ENCODE measurements around the gene DENND2C. TPM values are rescaled to one million over a fixed set of nuclear protein-coding genes. Genes with fewer than 3 reads are reported as not detected.
A peak's percentile ranks its signal among the peaks of the same experiment; 100 is the strongest.

Gene DENND2C
- total and polyA plus RNA-seq, 3 donors from 2014 or later, result 10.5 to 18.8 (median 15.0) TPM

GRCh38 chr1:114716304-114717170 lies 46.7 kb upstream of the DENND2C start, which contains the start of gene NRAS:
Gene NRAS, minus strand, starts transcription at chr1:114716771. Its CDS starts 611 bp downstream, at chr1:114716160.
- Histone ChIP-seq H3K9me3 (no peaks in the 10 kb centered on the region), H3K4me3 (peak within 1 kb of the TSS; percentile 85 to 91), H3K36me3 (ENCODE audit: low read depth, missing control alignments) (no peaks in the 10 kb centered on the region), H3K27ac (peak within 1 kb of the TSS; percentile 73 to 84), H3K4me1 (peaks cover 9% of the 10 kb centered on the region), H3K27me3 (no peaks in the 10 kb centered on the region)
- WGBS, 2 donors, result 0 to 1% methylated on average over 33 to 38 of the region's 38 CpGs
- TF ChIP-seq POLR2A (IDR thresholded peaks at IDR 0.05), result no peak
- TF ChIP-seq, protein P1, sequence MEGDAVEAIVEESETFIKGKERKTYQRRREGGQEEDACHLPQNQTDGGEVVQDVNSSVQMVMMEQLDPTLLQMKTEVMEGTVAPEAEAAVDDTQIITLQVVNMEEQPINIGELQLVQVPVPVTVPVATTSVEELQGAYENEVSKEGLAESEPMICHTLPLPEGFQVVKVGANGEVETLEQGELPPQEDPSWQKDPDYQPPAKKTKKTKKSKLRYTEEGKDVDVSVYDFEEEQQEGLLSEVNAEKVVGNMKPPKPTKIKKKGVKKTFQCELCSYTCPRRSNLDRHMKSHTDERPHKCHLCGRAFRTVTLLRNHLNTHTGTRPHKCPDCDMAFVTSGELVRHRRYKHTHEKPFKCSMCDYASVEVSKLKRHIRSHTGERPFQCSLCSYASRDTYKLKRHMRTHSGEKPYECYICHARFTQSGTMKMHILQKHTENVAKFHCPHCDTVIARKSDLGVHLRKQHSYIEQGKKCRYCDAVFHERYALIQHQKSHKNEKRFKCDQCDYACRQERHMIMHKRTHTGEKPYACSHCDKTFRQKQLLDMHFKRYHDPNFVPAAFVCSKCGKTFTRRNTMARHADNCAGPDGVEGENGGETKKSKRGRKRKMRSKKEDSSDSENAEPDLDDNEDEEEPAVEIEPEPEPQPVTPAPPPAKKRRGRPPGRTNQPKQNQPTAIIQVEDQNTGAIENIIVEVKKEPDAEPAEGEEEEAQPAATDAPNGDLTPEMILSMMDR (IDR thresholded peaks at IDR 0.05), result peak in 1 of 3 experiments; percentile 2
- peak; percentile 97 for DNase-seq
- intact Hi-C loops (cut with DNase I; ENCODE audit: low total_unique reads), result no loop called here

DNA sequence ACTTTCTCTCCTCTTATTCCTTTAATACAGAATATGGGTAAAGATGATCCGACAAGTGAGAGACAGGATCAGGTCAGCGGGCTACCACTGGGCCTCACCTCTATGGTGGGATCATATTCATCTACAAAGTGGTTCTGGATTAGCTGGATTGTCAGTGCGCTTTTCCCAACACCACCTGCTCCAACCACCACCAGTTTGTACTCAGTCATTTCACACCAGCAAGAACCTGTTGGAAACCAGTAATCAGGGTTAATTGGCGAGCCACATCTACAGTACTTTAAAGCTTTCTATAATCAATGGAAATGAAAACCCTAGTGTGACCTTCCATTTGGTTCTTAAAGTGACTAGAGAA lies 46.1 kb upstream of the DENND2C start:
- no peak for TF ChIP-seq POLR2A (IDR thresholded peaks at IDR 0.05)
- TF ChIP-seq, protein P1 (IDR thresholded peaks at IDR 0.05), result no peak
- Histone ChIP-seq H3K4me3 (peak overlapping the region; percentile 85 to 91), H3K27me3 (no peaks in the 10 kb centered on the region), H3K9me3 (no peaks in the 10 kb centered on the region), H3K27ac (peak overlapping the region in 1 of 2 donors; percentile 84), H3K36me3 (ENCODE audit: low read depth, missing control alignments) (no peaks in the 10 kb centered on the region), H3K4me1 (peaks cover 9% of the 10 kb centered on the region)
- intact Hi-C loops (cut with DNase I; ENCODE audit: low total_unique reads), result no loop called here
- no peak for DNase-seq
- 18 to 21% methylated on average over 4 of the region's 4 CpGs for WGBS, 2 donors

DNA sequence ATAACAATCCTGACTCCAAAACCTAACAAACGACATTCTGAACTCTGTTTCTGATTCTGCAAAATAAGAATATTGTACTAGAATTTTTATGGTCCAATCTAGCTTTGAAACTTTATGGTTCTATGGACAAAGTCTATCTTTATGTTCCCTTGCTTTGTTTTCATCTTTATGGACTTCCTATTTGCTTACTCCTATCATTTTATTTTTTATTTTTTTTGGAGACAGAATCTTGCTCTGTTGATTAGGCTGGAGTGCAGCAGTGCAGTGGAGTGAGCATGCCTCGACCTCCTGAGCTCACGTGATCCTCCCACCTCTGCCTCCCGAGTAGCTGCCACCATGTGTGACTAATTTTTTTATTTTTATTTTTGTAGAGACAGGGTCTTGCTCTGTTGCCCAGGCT lies 43.1 kb upstream of the DENND2C start:
- WGBS, 2 donors, result 84 to 86% methylated on average over 4 of the region's 4 CpGs
- Histone ChIP-seq H3K36me3 (ENCODE audit: low read depth, missing control alignments) (no peaks in the 10 kb centered on the region), H3K9me3 (no peaks in the 10 kb centered on the region), H3K4me3 (no peak overlapping the region), H3K27me3 (no peaks in the 10 kb centered on the region), H3K4me1 (peaks cover 9% of the 10 kb centered on the region), H3K27ac (no peak overlapping the region)
- no peak for DNase-seq
- TF ChIP-seq, protein P1 (IDR thresholded peaks at IDR 0.05), result no peak
- TF ChIP-seq POLR2A (IDR thresholded peaks at IDR 0.05), result no peak
- intact Hi-C loops (cut with DNase I; ENCODE audit: low total_unique reads), result no loop called here

DNA sequence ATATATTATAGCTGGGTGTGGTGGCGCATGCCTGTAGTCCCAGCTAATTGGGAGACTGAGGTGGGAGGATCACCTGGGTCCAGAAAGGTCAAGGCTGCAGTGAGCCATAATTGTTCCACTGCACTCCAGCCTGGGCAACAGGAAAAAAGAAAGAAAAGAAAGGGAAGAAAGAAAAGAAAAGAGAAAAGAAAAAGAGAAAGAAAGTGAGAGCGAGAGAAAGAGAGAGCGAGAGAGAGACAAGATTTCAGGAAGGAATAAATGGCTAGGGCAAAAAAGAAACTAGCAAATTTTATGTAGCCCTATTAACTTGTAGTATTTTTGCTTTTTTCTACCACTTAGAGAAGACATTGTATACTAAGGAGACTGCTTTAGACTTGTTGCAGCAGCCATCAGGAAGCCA lies 40.5 kb upstream of the DENND2C start:
- H3K4me3 ChIP-seq, result no peak overlapping the region
- WGBS, 2 donors, result 95 to 96% methylated on average over 3 of the region's 3 CpGs
- no peaks in the 10 kb centered on the region for H3K27me3 ChIP-seq
- H3K27ac ChIP-seq, result no peak overlapping the region
- intact Hi-C loops (cut with DNase I; ENCODE audit: low total_unique reads), result no loop called here
- peaks cover 4% of the 10 kb centered on the region for H3K4me1 ChIP-seq
- no peak for DNase-seq
- TF ChIP-seq, protein P1 (IDR thresholded peaks at IDR 0.05), result no peak
- no peak for TF ChIP-seq POLR2A (IDR thresholded peaks at IDR 0.05)
- H3K9me3 ChIP-seq, result no peaks in the 10 kb centered on the region
- H3K36me3 ChIP-seq (ENCODE audit: low read depth, missing control alignments), result no peaks in the 10 kb centered on the region

Measured in testis (tissue), 3 donors.